ENCODE results near the gene PHKG2.

The PHKG2 gene

GRCh38 chr16:30750876-30751465 lies 2.7 kb downstream of the PHKG2 start:
- Histone ChIP-seq H3K4me3 (ENCODE audit: low read length) (no peak overlapping the region), H3K27me3 (ENCODE audit: low read depth, low read length) (no peaks in the 10 kb centered on the region), H3K4me1 (ENCODE audit: low read length) (peaks cover 5% of the 10 kb centered on the region), H2AFZ (ENCODE audit: low read depth, low read length) (no peak overlapping the region), H3K79me2 (ENCODE audit: low read length) (peaks cover 23% of the 10 kb centered on the region), H3K9me3 (ENCODE audit: insufficient read depth, low read length) (no peaks in the 10 kb centered on the region), H4K20me1 (ENCODE audit: insufficient read depth, low read length) (no peaks in the 10 kb centered on the region), H3K9ac (ENCODE audit: low read length) (no peak overlapping the region), H3K27ac (ENCODE audit: low read length) (no peak overlapping the region), H3K4me2 (ENCODE audit: low read length) (no peak overlapping the region), H3K36me3 (replicated peaks; ENCODE audit: low read depth, low read length) (peaks cover 13% of the 10 kb centered on the region)
- no peak for TF ChIP-seq EZH2phosphoT487 (IDR thresholded peaks at IDR 0.05; ENCODE audit: low read depth)
- TF ChIP-seq CTCF (IDR thresholded peaks at IDR 0.05; ENCODE audit: low read depth, low read length): no peak

GRCh38 chr16:30753596-30753995 lies 5.4 kb downstream of the PHKG2 start:
- no peaks in the 10 kb centered on the region for H3K9me3 ChIP-seq (ENCODE audit: insufficient read depth, low read length)
- no peak overlapping the region for H2AFZ ChIP-seq (ENCODE audit: low read depth, low read length)
- H4K20me1 ChIP-seq (ENCODE audit: insufficient read depth, low read length): no peaks in the 10 kb centered on the region
- TF ChIP-seq CTCF (IDR thresholded peaks at IDR 0.05; ENCODE audit: low read depth, low read length) (no peak), EZH2phosphoT487 (IDR thresholded peaks at IDR 0.05; ENCODE audit: low read depth) (no peak)
- H3K27ac ChIP-seq (ENCODE audit: low read length): no peak overlapping the region
- H3K4me1 ChIP-seq (ENCODE audit: low read length): no peaks in the 10 kb centered on the region
- no peaks in the 10 kb centered on the region for H3K27me3 ChIP-seq (ENCODE audit: low read depth, low read length)
- no peak overlapping the region for H3K4me2 ChIP-seq (ENCODE audit: low read length)
- no peak overlapping the region for H3K4me3 ChIP-seq (ENCODE audit: low read length)
- H3K36me3 ChIP-seq (replicated peaks; ENCODE audit: low read depth, low read length): peaks cover 13% of the 10 kb centered on the region
- peaks cover 22% of the 10 kb centered on the region for H3K79me2 ChIP-seq (ENCODE audit: low read length)
- no peak overlapping the region for H3K9ac ChIP-seq (ENCODE audit: low read length)

- no peak overlapping the region for H3K9ac ChIP-seq (ENCODE audit: low read length)
- no peaks in the 10 kb centered on the region for H3K79me2 ChIP-seq (ENCODE audit: low read length)
- no peak for TF ChIP-seq EZH2phosphoT487 (IDR thresholded peaks at IDR 0.05; ENCODE audit: low read depth)
- TF ChIP-seq CTCF (IDR thresholded peaks at IDR 0.05; ENCODE audit: low read depth, low read length): no peak
- H2AFZ ChIP-seq (ENCODE audit: low read depth, low read length): no peak overlapping the region
- H3K27me3 ChIP-seq (ENCODE audit: low read depth, low read length): no peaks in the 10 kb centered on the region
- H3K27ac ChIP-seq (ENCODE audit: low read length): no peak overlapping the region
- H3K36me3 ChIP-seq (replicated peaks; ENCODE audit: low read depth, low read length): peaks cover 13% of the 10 kb centered on the region
- no peak overlapping the region for H3K4me3 ChIP-seq (ENCODE audit: low read length)
- H4K20me1 ChIP-seq (ENCODE audit: insufficient read depth, low read length): no peaks in the 10 kb centered on the region
- H3K4me1 ChIP-seq (ENCODE audit: low read length): peaks cover 7% of the 10 kb centered on the region; the same call in 1 of the 2 replicates
- no peaks in the 10 kb centered on the region for H3K9me3 ChIP-seq (ENCODE audit: insufficient read depth, low read length)
- no peak overlapping the region for H3K4me2 ChIP-seq (ENCODE audit: low read length)
Observed at GRCh38 chr16:30755955-30756780, 7.9 kb downstream of the PHKG2 start.

GRCh38 chr16:30756781-30757100 lies 8.5 kb downstream of the PHKG2 start:
- H3K9ac ChIP-seq (ENCODE audit: low read length): no peak overlapping the region
- TF ChIP-seq EZH2phosphoT487 (IDR thresholded peaks at IDR 0.05; ENCODE audit: low read depth) (no peak), CTCF (IDR thresholded peaks at IDR 0.05; ENCODE audit: low read depth, low read length) (no peak)
- peaks cover 7% of the 10 kb centered on the region; the same call in 1 of the 2 replicates for H3K4me1 ChIP-seq (ENCODE audit: low read length)
- H3K27ac ChIP-seq (ENCODE audit: low read length): no peak overlapping the region
- no peaks in the 10 kb centered on the region for H4K20me1 ChIP-seq (ENCODE audit: insufficient read depth, low read length)
- H3K9me3 ChIP-seq (ENCODE audit: insufficient read depth, low read length): no peaks in the 10 kb centered on the region
- H3K4me2 ChIP-seq (ENCODE audit: low read length): no peak overlapping the region
- H3K27me3 ChIP-seq (ENCODE audit: low read depth, low read length): no peaks in the 10 kb centered on the region
- H2AFZ ChIP-seq (ENCODE audit: low read depth, low read length): no peak overlapping the region
- H3K79me2 ChIP-seq (ENCODE audit: low read length): no peaks in the 10 kb centered on the region
- no peak overlapping the region for H3K4me3 ChIP-seq (ENCODE audit: low read length)
- H3K36me3 ChIP-seq (replicated peaks; ENCODE audit: low read depth, low read length): peaks cover 8% of the 10 kb centered on the region
